Thyroid gland (tissue), 4 donors: ENCODE measurements around the gene NOP9.

Source experiments
- CTCF ChIP-seq, 6 experiments: fragments of 200-600 bp in 3 of 6; fragments of 450-650 bp in 3 of 6; sonication (generic) in 3 of 6; IDR thresholded peaks; one replicate each; pipeline ENCODE4 v1.5.1; 2016 to 2019; ENCODE audit warnings: antibody characterized with exemption in 6 of 6, mild to moderate bottlenecking in 2 of 6, inconsistent platforms in 1 of 6, moderate library complexity in 1 of 6
- POLR2A ChIP-seq, 2 donors: fragments of 450-650 bp; IDR thresholded peaks; one replicate each; pipeline ENCODE4 v1.6.1; 2017; ENCODE audit warnings: antibody characterized with exemption in 2 of 2, mild to moderate bottlenecking in 2 of 2, moderate library complexity in 1 of 2

- TF ChIP-seq CTCF (IDR thresholded peaks at IDR 0.05) (no peak), POLR2A (IDR thresholded peaks at IDR 0.05) (no peak)
Observed at GRCh38 chr14:24322672-24323071, 23.0 kb downstream of the NOP9 start.
